HCT116 (cell line): ENCODE data around the gene RAB3C. TPM values are rescaled to one million over a fixed set of nuclear protein-coding genes. Genes with fewer than 3 reads are reported as not detected.

Experiments used
- ATAC-seq: fragments of 200-7000 bp; cut with Tn5 transposase; 2 replicates; pipeline ENCODE4 v1.9.1; 2020; ENCODE audit warnings: mild to moderate bottlenecking, moderate library complexity
- BruUV-seq: library from RNA; stranded (reverse); fragments of 400-500 nt; replicated peaks from 2 replicates; lab custom pipeline; 2021; lab: Mats Ljungman, UMichigan
- CTCF ChIA-PET: fragments of 300-600 bp; sonication (Branson Sonifier 250); formaldehyde crosslinking; loops from one replicate; lab custom pipeline; 2021; ENCODE audit warnings: antibody characterized with exemption; lab: Charles Lee
- POLR2A ChIA-PET: fragments of 300-600, 350-600 bp; sonication (Branson Sonifier 250); formaldehyde crosslinking; loops from one replicate; lab custom pipeline; 2021; ENCODE audit warnings: antibody characterized with exemption; lab: Charles Lee
- RAD21 ChIA-PET, 2 experiments: fragments of 300-600 bp; sonication (Branson Sonifier 250); formaldehyde crosslinking; loops; one replicate each; lab custom pipeline; 2023; ENCODE audit warnings: low total read pairs in 2 of 2; ENCODE audit not compliant: uncharacterized antibody in 2 of 2, unreplicated experiment in 2 of 2, low non-redundant PET in 1 of 2; lab: Charles Lee
- DNase-seq: peaks from one replicate; pipeline ENCODE4 v3.0.0-alpha.2; 2010; ENCODE audit warnings: low read depth, low spot score
- H2AFZ ChIP-seq: fragments of 200-600 bp; shearing (Covaris generic), sonication (generic); 2 replicates; pipeline ENCODE4 v1.6.1; 2017; ENCODE audit warnings: low read depth, mixed run types, mixed read lengths, antibody characterized with exemption, low read length; ENCODE audit not compliant: poor library complexity, severe bottlenecking
- H3K27ac ChIP-seq: 2 replicates; pipeline ENCODE4 v1.5.1; 2012; ENCODE audit warnings: low read depth, low read length
- H3K27me3 ChIP-seq: fragments of 200-600 bp; sonication (generic); 2 replicates; pipeline ENCODE4 v1.6.1; 2016; ENCODE audit warnings: mixed run types, low read length, mixed read lengths; ENCODE audit not compliant: insufficient read depth
- H3K36me3 ChIP-seq, 2 experiments: fragments of 200-500 bp in 1 of 2; fragments of 200-600 bp in 1 of 2; sonication (Bioruptor generic) in 1 of 2; sonication (generic) in 1 of 2; 2 replicates each; pipeline versions ENCODE4 v1.5.1 to v1.6.1; 2014 to 2016; ENCODE audit warnings: low read length in 2 of 2, inconsistent platforms in 1 of 2, mixed read lengths in 1 of 2, mixed run types in 1 of 2; ENCODE audit not compliant: insufficient read depth in 2 of 2, control insufficient read depth in 1 of 2
- H3K4me1 ChIP-seq, 2 experiments: fragments of 200-600 bp in 1 of 2; sonication (generic) in 1 of 2; 2 replicates each; pipeline versions ENCODE4 v1.5.1 to v1.6.1; 2012 to 2017; ENCODE audit warnings: low read length in 2 of 2, inconsistent platforms in 1 of 2, mild to moderate bottlenecking in 1 of 2, mixed read lengths in 1 of 2, mixed run types in 1 of 2, moderate library complexity in 1 of 2; ENCODE audit not compliant: insufficient read depth in 2 of 2, control insufficient read depth in 1 of 2
- H3K4me2 ChIP-seq: fragments of 200-600 bp; sonication (generic); 2 replicates; pipeline ENCODE4 v1.6.1; 2017; ENCODE audit warnings: mixed run types, low read length, mixed read lengths
- H3K4me3 ChIP-seq, 2 experiments: fragments of 200-600 bp in 1 of 2; sonication (generic) in 1 of 2; replicated peaks in 1 of 2; 2 replicates each; pipeline ENCODE4 v1.5.1; 2011 to 2016; ENCODE audit warnings: low read length in 2 of 2, control low read depth in 1 of 2, low read depth in 1 of 2, mild to moderate bottlenecking in 1 of 2, mixed read lengths in 1 of 2, mixed run types in 1 of 2
- H3K79me2 ChIP-seq: fragments of 200-600 bp; sonication (generic); 2 replicates; pipeline ENCODE4 v1.6.1; 2017; ENCODE audit warnings: mild to moderate bottlenecking, mixed run types, low read length, moderate library complexity, mixed read lengths; ENCODE audit not compliant: insufficient read depth
- H3K9ac ChIP-seq: fragments of 200-600 bp; sonication (generic); 2 replicates; pipeline ENCODE4 v1.6.1; 2016; ENCODE audit warnings: low read length, mixed read lengths
- H3K9me2 ChIP-seq: fragments of 200-600 bp; sonication (generic), shearing (Covaris generic); 2 replicates; pipeline ENCODE4 v1.6.1; 2017; ENCODE audit warnings: mixed run types, mild to moderate bottlenecking, moderate library complexity; ENCODE audit not compliant: insufficient read depth
- H3K9me3 ChIP-seq, 2 experiments: fragments of 200-500 bp in 1 of 2; fragments of 200-600 bp in 1 of 2; sonication (Bioruptor generic) in 1 of 2; sonication (generic) in 1 of 2; 2 replicates each; pipeline ENCODE4 v1.6.1; 2014 to 2017; ENCODE audit warnings: low read length in 2 of 2, mixed read lengths in 2 of 2, inconsistent platforms in 1 of 2, low read depth in 1 of 2, mild to moderate bottlenecking in 1 of 2, mixed run types in 1 of 2, moderate library complexity in 1 of 2; ENCODE audit not compliant: control insufficient read depth in 1 of 2, insufficient read depth in 1 of 2
- H4K20me1 ChIP-seq: fragments of 200-600 bp; sonication (generic), shearing (Covaris generic); 2 replicates; pipeline ENCODE4 v1.6.1; 2017; ENCODE audit warnings: mixed run types, mild to moderate bottlenecking, moderate library complexity; ENCODE audit not compliant: insufficient read depth
- CBX3 ChIP-seq: IDR thresholded peaks from 2 replicates; pipeline ENCODE4 v1.6.1; 2012; ENCODE audit warnings: low read depth
- CEBPB ChIP-seq: IDR thresholded peaks from 2 replicates; pipeline ENCODE4 v1.6.1; 2012; ENCODE audit warnings: low read depth
- EGR1 ChIP-seq: IDR thresholded peaks from 2 replicates; pipeline ENCODE4 v1.6.1; 2012; ENCODE audit warnings: low read depth
- EZH2 ChIP-seq: fragments of 200-600 bp; sonication (generic); IDR thresholded peaks from 2 replicates; pipeline ENCODE4 v1.6.1; 2017; ENCODE audit warnings: antibody characterized with exemption, mixed run types
- EZH2phosphoT487 ChIP-seq: fragments of 200-600 bp; IDR thresholded peaks from 2 replicates; pipeline ENCODE4 v1.6.1; 2018; ENCODE audit warnings: antibody characterized with exemption, borderline replicate concordance
- FOSL1 ChIP-seq: IDR thresholded peaks from 2 replicates; pipeline ENCODE4 v1.6.1; 2012; ENCODE audit warnings: low read depth
- POLR2A ChIP-seq: IDR thresholded peaks from 2 replicates; pipeline ENCODE4 v1.7.0; 2011; ENCODE audit warnings: borderline replicate concordance; ENCODE audit not compliant: insufficient read depth, insufficient read length; ENCODE audit errors: extremely low read depth
- POLR2AphosphoS5 ChIP-seq: IDR thresholded peaks from 2 replicates; pipeline ENCODE4 v1.6.1; 2011; ENCODE audit warnings: mild to moderate bottlenecking, low read depth, low read length, moderate library complexity
- RAD21 ChIP-seq: IDR thresholded peaks from 2 replicates; pipeline ENCODE4 v1.6.1; 2012; ENCODE audit warnings: low read depth, mild to moderate bottlenecking
- SIN3A ChIP-seq: IDR thresholded peaks from 2 replicates; pipeline ENCODE4 v1.6.1; 2012; ENCODE audit warnings: low read depth
- SP1 ChIP-seq: IDR thresholded peaks from 2 replicates; pipeline ENCODE4 v1.6.1; 2012; ENCODE audit warnings: low read depth
- SRF ChIP-seq: IDR thresholded peaks from 2 replicates; pipeline ENCODE4 v1.6.1; 2012; ENCODE audit warnings: low read depth
- YY1 ChIP-seq: IDR thresholded peaks from 2 replicates; pipeline ENCODE4 v1.6.1; 2011; ENCODE audit warnings: low read length, low read depth, moderate library complexity, mild to moderate bottlenecking; ENCODE audit not compliant: insufficient replicate concordance; ENCODE audit errors: extremely low read depth
- ZNF274 ChIP-seq: fragments of 200-500 bp; sonication (Bioruptor generic); IDR thresholded peaks from 2 replicates; pipeline ENCODE4 v1.6.1; 2014; ENCODE audit warnings: mild to moderate bottlenecking, low read depth, low read length, inconsistent platforms
- intact Hi-C: fragments of 100-400 bp; cut with micrococcal nuclease; formaldehyde crosslinking; loops from 2 replicates; pipeline ENCODE4 v1.10.0; 2022
- total RNA-seq: library from RNA; stranded (reverse); gene quantifications from one replicate; pipeline ENCODE4 v1.2.1, GENCODE V29; 2021; ENCODE audit not compliant: unreplicated experiment
- TF ChIP-seq, protein P1 (sequence below): IDR thresholded peaks from 2 replicates; pipeline ENCODE4 v1.6.1; 2012; ENCODE audit warnings: low read depth
- TF ChIP-seq, protein P2 (sequence below): IDR thresholded peaks from 2 replicates; pipeline ENCODE4 v1.6.1; 2012
- TF ChIP-seq, protein P3 (sequence below): IDR thresholded peaks from 2 replicates; pipeline ENCODE4 v1.6.1; 2011; ENCODE audit warnings: mild to moderate bottlenecking, low read length, moderate library complexity; ENCODE audit not compliant: insufficient replicate concordance; ENCODE audit errors: extremely low read depth

Gene RAB3C
- total RNA-seq, 1 experiment from 2014 or later = not detected

DNA sequence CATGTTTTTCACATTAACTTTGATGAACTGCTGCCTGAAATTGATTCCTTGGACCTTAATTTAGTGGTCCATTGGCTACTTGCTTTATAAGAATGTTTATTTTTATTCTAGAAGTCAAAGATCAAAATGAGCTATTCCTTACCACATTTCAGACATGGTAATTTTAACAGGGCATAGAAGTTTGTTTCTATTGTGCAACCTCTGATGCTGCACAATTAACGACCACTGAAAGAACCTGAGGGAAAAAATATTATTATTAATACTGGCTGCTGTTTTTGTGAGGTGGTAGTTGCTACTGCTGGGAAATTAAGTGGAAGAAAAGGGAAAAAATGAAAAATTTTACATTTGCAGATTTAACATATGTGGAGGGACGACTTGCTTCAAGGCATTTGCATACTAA, 37.9 kb upstream of the RAB3C start:
- RAD21 ChIA-PET = no interaction called here
- H3K4me2 ChIP-seq = no peak overlapping the region
- H4K20me1 ChIP-seq = no peaks in the 10 kb centered on the region
- POLR2A ChIA-PET = no interaction called here
- H3K27me3 ChIP-seq = no peaks in the 10 kb centered on the region
- no peak overlapping the region for H2AFZ ChIP-seq
- H3K27ac ChIP-seq = no peak overlapping the region
- H3K9ac ChIP-seq = no peak overlapping the region
- CTCF ChIA-PET = no interaction called here
- DNase-seq (no peak), ATAC-seq (no peak)
- no peak overlapping the region for H3K4me3 ChIP-seq
- BruUV-seq = no TSS peak
- intact Hi-C loops = no loop called here
- no peaks in the 10 kb centered on the region for H3K36me3 ChIP-seq
- H3K4me1 ChIP-seq = no peaks in the 10 kb centered on the region; a peak in 1 of 4 replicates
- H3K9me3 ChIP-seq = no peaks in the 10 kb centered on the region
- H3K9me2 ChIP-seq = no peaks in the 10 kb centered on the region
- H3K79me2 ChIP-seq = no peaks in the 10 kb centered on the region
- no peak for TF ChIP-seq YY1
- no peak for TF ChIP-seq EGR1
- TF ChIP-seq SIN3A = no peak
- TF ChIP-seq RAD21 = no peak
- TF ChIP-seq CEBPB = no peak
- TF ChIP-seq, protein P1, sequence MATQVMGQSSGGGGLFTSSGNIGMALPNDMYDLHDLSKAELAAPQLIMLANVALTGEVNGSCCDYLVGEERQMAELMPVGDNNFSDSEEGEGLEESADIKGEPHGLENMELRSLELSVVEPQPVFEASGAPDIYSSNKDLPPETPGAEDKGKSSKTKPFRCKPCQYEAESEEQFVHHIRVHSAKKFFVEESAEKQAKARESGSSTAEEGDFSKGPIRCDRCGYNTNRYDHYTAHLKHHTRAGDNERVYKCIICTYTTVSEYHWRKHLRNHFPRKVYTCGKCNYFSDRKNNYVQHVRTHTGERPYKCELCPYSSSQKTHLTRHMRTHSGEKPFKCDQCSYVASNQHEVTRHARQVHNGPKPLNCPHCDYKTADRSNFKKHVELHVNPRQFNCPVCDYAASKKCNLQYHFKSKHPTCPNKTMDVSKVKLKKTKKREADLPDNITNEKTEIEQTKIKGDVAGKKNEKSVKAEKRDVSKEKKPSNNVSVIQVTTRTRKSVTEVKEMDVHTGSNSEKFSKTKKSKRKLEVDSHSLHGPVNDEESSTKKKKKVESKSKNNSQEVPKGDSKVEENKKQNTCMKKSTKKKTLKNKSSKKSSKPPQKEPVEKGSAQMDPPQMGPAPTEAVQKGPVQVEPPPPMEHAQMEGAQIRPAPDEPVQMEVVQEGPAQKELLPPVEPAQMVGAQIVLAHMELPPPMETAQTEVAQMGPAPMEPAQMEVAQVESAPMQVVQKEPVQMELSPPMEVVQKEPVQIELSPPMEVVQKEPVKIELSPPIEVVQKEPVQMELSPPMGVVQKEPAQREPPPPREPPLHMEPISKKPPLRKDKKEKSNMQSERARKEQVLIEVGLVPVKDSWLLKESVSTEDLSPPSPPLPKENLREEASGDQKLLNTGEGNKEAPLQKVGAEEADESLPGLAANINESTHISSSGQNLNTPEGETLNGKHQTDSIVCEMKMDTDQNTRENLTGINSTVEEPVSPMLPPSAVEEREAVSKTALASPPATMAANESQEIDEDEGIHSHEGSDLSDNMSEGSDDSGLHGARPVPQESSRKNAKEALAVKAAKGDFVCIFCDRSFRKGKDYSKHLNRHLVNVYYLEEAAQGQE = no peak

- ChIA-PET POLR2A (no interaction called here), CTCF (no interaction called here)
- no peak overlapping the region for H3K27ac ChIP-seq
- TF ChIP-seq FOSL1 (no peak), ZNF274 (no peak), RAD21 (no peak), EZH2 (no peak), SP1 (no peak), SRF (no peak), POLR2A (no peak), EGR1 (no peak), POLR2AphosphoS5 (no peak), EZH2phosphoT487 (no peak), CBX3 (no peak)
- TF ChIP-seq, protein P2, sequence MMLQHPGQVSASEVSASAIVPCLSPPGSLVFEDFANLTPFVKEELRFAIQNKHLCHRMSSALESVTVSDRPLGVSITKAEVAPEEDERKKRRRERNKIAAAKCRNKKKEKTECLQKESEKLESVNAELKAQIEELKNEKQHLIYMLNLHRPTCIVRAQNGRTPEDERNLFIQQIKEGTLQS = no peak
- TF ChIP-seq, protein P3, sequence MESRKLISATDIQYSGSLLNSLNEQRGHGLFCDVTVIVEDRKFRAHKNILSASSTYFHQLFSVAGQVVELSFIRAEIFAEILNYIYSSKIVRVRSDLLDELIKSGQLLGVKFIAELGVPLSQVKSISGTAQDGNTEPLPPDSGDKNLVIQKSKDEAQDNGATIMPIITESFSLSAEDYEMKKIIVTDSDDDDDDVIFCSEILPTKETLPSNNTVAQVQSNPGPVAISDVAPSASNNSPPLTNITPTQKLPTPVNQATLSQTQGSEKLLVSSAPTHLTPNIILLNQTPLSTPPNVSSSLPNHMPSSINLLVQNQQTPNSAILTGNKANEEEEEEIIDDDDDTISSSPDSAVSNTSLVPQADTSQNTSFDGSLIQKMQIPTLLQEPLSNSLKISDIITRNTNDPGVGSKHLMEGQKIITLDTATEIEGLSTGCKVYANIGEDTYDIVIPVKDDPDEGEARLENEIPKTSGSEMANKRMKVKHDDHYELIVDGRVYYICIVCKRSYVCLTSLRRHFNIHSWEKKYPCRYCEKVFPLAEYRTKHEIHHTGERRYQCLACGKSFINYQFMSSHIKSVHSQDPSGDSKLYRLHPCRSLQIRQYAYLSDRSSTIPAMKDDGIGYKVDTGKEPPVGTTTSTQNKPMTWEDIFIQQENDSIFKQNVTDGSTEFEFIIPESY = no peak
- TF ChIP-seq, all 23 proteins: peak for 0
- H3K4me2 ChIP-seq = no peak overlapping the region
- ATAC-seq (no peak), DNase-seq (no peak)
- no peak overlapping the region for H3K9ac ChIP-seq
- intact Hi-C loops = no loop called here
- no peaks in the 10 kb centered on the region for H3K9me2 ChIP-seq
- no peaks in the 10 kb centered on the region; a peak in 1 of 4 replicates for H3K4me1 ChIP-seq
- no TSS peak for BruUV-seq
- H4K20me1 ChIP-seq = no peaks in the 10 kb centered on the region
- H3K9me3 ChIP-seq = no peaks in the 10 kb centered on the region
- H2AFZ ChIP-seq = no peak overlapping the region
- no peak overlapping the region for H3K4me3 ChIP-seq
- RAD21 ChIA-PET = no interaction called here
- H3K27me3 ChIP-seq = no peaks in the 10 kb centered on the region
- no peaks in the 10 kb centered on the region for H3K79me2 ChIP-seq
- H3K36me3 ChIP-seq = no peaks in the 10 kb centered on the region
These were observed 37.0 kb upstream of the RAB3C start for GRCh38 chr5:58545912-58546311.
